WTC11 (cell line): ENCODE results near the gene CLNK. TPM values are rescaled to one million over a fixed set of nuclear protein-coding genes. Genes with fewer than 3 reads are reported as not detected.

Experiments used
- ATAC-seq: fragments of 200-7000 bp; cut with Tn5 transposase; 2 replicates; pipeline ENCODE4 v1.10.0; 2021; ENCODE audit warnings: mild to moderate bottlenecking, moderate library complexity
- CTCF ChIA-PET: fragments of 300-600 bp; sonication (Branson Sonifier 250); formaldehyde crosslinking; loops from one replicate; lab custom pipeline; 2021; ENCODE audit warnings: antibody characterized with exemption; lab: Charles Lee
- POLR2A ChIA-PET: fragments of 350-600 bp; sonication (Branson Sonifier 250); formaldehyde crosslinking; loops from one replicate; lab custom pipeline; 2021; ENCODE audit warnings: antibody characterized with exemption; lab: Charles Lee
- DNase-seq: peaks from one replicate; pipeline ENCODE4 v3.0.0; 2021; ENCODE audit warnings: low spot score
- H3K27ac Mint-ChIP-seq: 2 replicates; pipeline ENCODE4 v1.8.0; 2021; ENCODE audit warnings: mixed read lengths
- H3K27me3 Mint-ChIP-seq: 2 replicates; pipeline ENCODE4 v1.8.0; 2021; ENCODE audit warnings: low read depth, mild to moderate bottlenecking, moderate library complexity, mixed read lengths
- H3K36me3 Mint-ChIP-seq: 2 replicates; pipeline ENCODE4 v1.8.0; 2021; ENCODE audit warnings: mixed read lengths
- H3K4me1 Mint-ChIP-seq: 2 replicates; pipeline ENCODE4 v1.8.0; 2022; ENCODE audit warnings: mixed read lengths
- H3K4me3 Mint-ChIP-seq: 2 replicates; pipeline ENCODE4 v1.8.0; 2021; ENCODE audit warnings: mild to moderate bottlenecking, moderate library complexity, mixed read lengths
- H3K9me3 Mint-ChIP-seq: 2 replicates; pipeline ENCODE4 v1.8.0; 2021; ENCODE audit warnings: mixed read lengths
- AFF4 ChIP-seq: sonication (generic); formaldehyde crosslinking; IDR thresholded peaks from 2 replicates; pipeline ENCODE4 v1.8.1; 2023; ENCODE audit warnings: mild to moderate bottlenecking, missing genetic modification reagents, borderline replicate concordance
- ATF6 ChIP-seq: sonication (generic); formaldehyde crosslinking; IDR thresholded peaks from 2 replicates; pipeline ENCODE4 v1.8.1; 2023; ENCODE audit warnings: mild to moderate bottlenecking, missing genetic modification reagents
- E2F1 ChIP-seq: sonication (generic); formaldehyde crosslinking; IDR thresholded peaks from 2 replicates; pipeline ENCODE4 v1.8.0; 2022; ENCODE audit warnings: mild to moderate bottlenecking, missing genetic modification reagents
- EMX1 ChIP-seq: fragments of 250-450 bp; sonication (Bioruptor Pico); IDR thresholded peaks from 2 replicates; pipeline ENCODE4 v1.8.0; 2021; ENCODE audit warnings: mild to moderate bottlenecking
- ERG ChIP-seq: fragments of 250-450 bp; sonication (Bioruptor Pico); IDR thresholded peaks from 2 replicates; pipeline ENCODE4 v1.8.0; 2021; ENCODE audit warnings: mild to moderate bottlenecking
- FOXP1 ChIP-seq: sonication (generic); formaldehyde crosslinking; IDR thresholded peaks from 2 replicates; pipeline ENCODE4 v1.8.0; 2022; ENCODE audit warnings: missing genetic modification reagents, mild to moderate bottlenecking, moderate library complexity, borderline replicate concordance
- GTF2I ChIP-seq: fragments of 250-450 bp; sonication (Bioruptor Pico); conservative IDR thresholded peaks from 2 replicates; pipeline ENCODE4 v1.4.0; 2021; ENCODE audit warnings: mild to moderate bottlenecking
- KAT7 ChIP-seq: sonication (generic); formaldehyde crosslinking; IDR thresholded peaks from 2 replicates; pipeline ENCODE4 v1.8.1; 2023; ENCODE audit warnings: missing genetic modification reagents, mild to moderate bottlenecking, borderline replicate concordance
- MAX ChIP-seq: sonication (generic); formaldehyde crosslinking; IDR thresholded peaks from 2 replicates; pipeline ENCODE4 v1.8.0; 2022; ENCODE audit warnings: mild to moderate bottlenecking, missing genetic modification reagents
- NR1H2 ChIP-seq: sonication (generic); formaldehyde crosslinking; IDR thresholded peaks from 2 replicates; pipeline ENCODE4 v1.9.0; 2021; ENCODE audit warnings: mild to moderate bottlenecking, moderate library complexity, missing genetic modification reagents
- RORB ChIP-seq: fragments of 250-450 bp; sonication (Bioruptor Pico); IDR thresholded peaks from 2 replicates; pipeline ENCODE4 v1.9.0; 2021; ENCODE audit warnings: mild to moderate bottlenecking
- SOX15 ChIP-seq: fragments of 250-450 bp; sonication (Bioruptor Pico); IDR thresholded peaks from 2 replicates; pipeline ENCODE4 v1.9.0; 2021; ENCODE audit warnings: mild to moderate bottlenecking
- TP53 ChIP-seq: sonication (generic); formaldehyde crosslinking; IDR thresholded peaks from 2 replicates; pipeline ENCODE4 v1.8.1; 2023; ENCODE audit warnings: mild to moderate bottlenecking, missing genetic modification reagents
- USF2 ChIP-seq: sonication (generic); formaldehyde crosslinking; IDR thresholded peaks from 2 replicates; pipeline ENCODE4 v1.8.1; 2023; ENCODE audit warnings: mild to moderate bottlenecking, missing genetic modification reagents, moderate library complexity
- ZBTB43 ChIP-seq: sonication (generic); formaldehyde crosslinking; IDR thresholded peaks from 2 replicates; pipeline ENCODE4 v1.8.1; 2023; ENCODE audit warnings: mild to moderate bottlenecking, missing genetic modification reagents
- ZNF121 ChIP-seq: sonication (generic); formaldehyde crosslinking; IDR thresholded peaks from 2 replicates; pipeline ENCODE4 v1.8.0; 2023; ENCODE audit warnings: missing genetic modification reagents
- ZNF138 ChIP-seq: sonication (generic); formaldehyde crosslinking; conservative IDR thresholded peaks from 2 replicates; pipeline ENCODE4 v1.8.1; 2022; ENCODE audit warnings: mild to moderate bottlenecking, moderate library complexity, missing genetic modification reagents
- ZNF396 ChIP-seq: fragments of 250-450 bp; sonication (Bioruptor Pico); IDR thresholded peaks from 2 replicates; pipeline ENCODE4 v1.8.0; 2021; ENCODE audit warnings: mild to moderate bottlenecking, moderate library complexity, borderline replicate concordance
- ZNF416 ChIP-seq: fragments of 250-450 bp; sonication (Bioruptor Pico); IDR thresholded peaks from 2 replicates; pipeline ENCODE4 v1.9.0; 2021; ENCODE audit warnings: mild to moderate bottlenecking, inconsistent platforms
- ZNF512 ChIP-seq: sonication (generic); formaldehyde crosslinking; IDR thresholded peaks from 2 replicates; pipeline ENCODE4 v1.8.1; 2022; ENCODE audit warnings: missing genetic modification reagents, borderline replicate concordance
- total RNA-seq: library from RNA; stranded (reverse); gene quantifications from 3 replicates; pipeline ENCODE4 v1.2.3, GENCODE V29; 2021

CLNK gene
- total RNA-seq, 1 experiment from 2014 or later = not detected

GRCh38 chr4:10672379-10672778 lies 12.2 kb downstream of the CLNK start:
- no peak overlapping the region for H3K4me3 Mint-ChIP-seq
- H3K36me3 Mint-ChIP-seq = peaks cover 39% of the 10 kb centered on the region
- POLR2A ChIA-PET = no interaction called here
- H3K9me3 Mint-ChIP-seq = peaks cover 56% of the 10 kb centered on the region
- DNase-seq (no peak), ATAC-seq (no peak)
- no peak overlapping the region for H3K27ac Mint-ChIP-seq
- no peak for TF ChIP-seq ZNF138
- TF ChIP-seq GTF2I (CRISPR knock-in tag) = no peak
- TF ChIP-seq FOXP1 = no peak
- no peak for TF ChIP-seq ZNF512 (CRISPR knock-in tag)
- TF ChIP-seq MAX (CRISPR knock-in tag) = no peak
- no peak for TF ChIP-seq ZNF396
- TF ChIP-seq ERG (CRISPR knock-in tag) = no peak
- no peak for TF ChIP-seq SOX15 (CRISPR knock-in tag)
- no peak for TF ChIP-seq ZBTB43 (CRISPR knock-in tag)
- TF ChIP-seq RORB (CRISPR knock-in tag) = no peak
- TF ChIP-seq ZNF121 (CRISPR knock-in tag) = no peak
- no peak for TF ChIP-seq EMX1
- no peak for TF ChIP-seq TP53 (CRISPR knock-in tag)
- no peak for TF ChIP-seq E2F1 (CRISPR knock-in tag)
- no peak for TF ChIP-seq ATF6 (CRISPR knock-in tag)
- no peak for TF ChIP-seq ZNF416 (CRISPR knock-in tag)
- no peak for TF ChIP-seq KAT7 (CRISPR knock-in tag)
- no peak for TF ChIP-seq USF2 (CRISPR knock-in tag)
- no peak for TF ChIP-seq NR1H2 (CRISPR knock-in tag)
- CTCF ChIA-PET = no interaction called here
- no peaks in the 10 kb centered on the region for H3K4me1 Mint-ChIP-seq
- peaks cover 3% of the 10 kb centered on the region; the same call in 1 of the 2 replicates for H3K27me3 Mint-ChIP-seq

- POLR2A ChIA-PET = no interaction called here
- TF ChIP-seq AFF4 = no peak
- TF ChIP-seq ATF6 (CRISPR knock-in tag) = no peak
- TF ChIP-seq TP53 (CRISPR knock-in tag) = no peak
- TF ChIP-seq, all 79 proteins: peak for 0
- Mint-ChIP-seq H3K4me3 (no peak overlapping the region), H3K36me3 (peaks cover 34% of the 10 kb centered on the region), H3K4me1 (no peaks in the 10 kb centered on the region), H3K9me3 (peaks cover 52% of the 10 kb centered on the region), H3K27me3 (peaks cover 3% of the 10 kb centered on the region; the same call in 1 of the 2 replicates), H3K27ac (no peak overlapping the region)
- CTCF ChIA-PET = no interaction called here
- DNase-seq = no peak
- no peak for ATAC-seq
Measured at GRCh38 chr4:10671799-10672198, 12.8 kb downstream of the CLNK start.
